GM18498 (cell line): ENCODE data around the gene MYO5B.

Experiments
- ATAC-seq: cut with Tn5 transposase; IDR thresholded peaks from one replicate; pipeline ENCODE4 v1.9.1; 2021; ENCODE audit warnings: mild to moderate bottlenecking, moderate library complexity; ENCODE audit not compliant: unreplicated experiment

Gene MYO5B

GRCh38 chr18:50189160-50189559, 5.8 kb downstream of the MYO5B start:
- no peak for ATAC-seq

GRCh38 chr18:50188652-50189051, 6.3 kb downstream of the MYO5B start:
- no peak for ATAC-seq

DNA sequence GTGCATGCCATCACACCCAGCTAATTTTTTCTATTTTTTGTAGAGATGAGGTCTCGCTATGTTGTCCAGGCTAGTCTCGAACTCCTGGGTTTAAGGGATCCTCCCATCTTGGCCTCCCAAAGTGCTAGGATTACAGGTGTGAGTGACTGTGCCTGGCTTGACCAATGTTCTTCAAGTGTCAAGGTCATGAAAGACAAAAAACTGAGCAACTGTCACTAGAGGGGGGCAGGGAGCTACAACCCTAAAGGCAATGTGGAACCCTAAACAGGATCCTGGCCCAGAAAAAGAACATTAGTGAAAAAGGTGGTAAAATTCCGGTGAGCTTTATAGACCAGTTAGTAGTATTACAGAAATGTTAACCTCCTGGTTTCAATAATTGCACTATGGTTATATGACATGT, 7.3 kb downstream of the MYO5B start:
- ATAC-seq, result no peak

DNA sequence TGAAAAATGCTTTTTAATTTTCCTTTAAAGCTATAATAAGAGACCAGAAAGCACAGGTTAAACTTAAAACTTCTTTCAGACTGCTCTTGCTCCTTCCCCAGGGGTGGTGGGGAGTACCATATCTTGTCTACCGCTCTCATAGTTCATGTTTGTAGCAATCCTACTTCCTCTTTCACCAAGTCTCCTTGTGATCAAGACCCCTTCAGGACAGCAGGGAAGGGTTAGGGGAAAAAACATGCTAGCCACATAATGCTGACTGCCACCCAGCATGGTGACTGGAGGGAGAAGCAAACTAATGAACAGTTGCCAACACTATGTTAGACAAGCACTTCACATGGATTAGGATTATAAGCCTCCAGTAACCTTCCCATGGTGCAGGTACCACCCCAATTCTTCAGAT, 8.6 kb downstream of the MYO5B start:
- ATAC-seq, result no peak

DNA sequence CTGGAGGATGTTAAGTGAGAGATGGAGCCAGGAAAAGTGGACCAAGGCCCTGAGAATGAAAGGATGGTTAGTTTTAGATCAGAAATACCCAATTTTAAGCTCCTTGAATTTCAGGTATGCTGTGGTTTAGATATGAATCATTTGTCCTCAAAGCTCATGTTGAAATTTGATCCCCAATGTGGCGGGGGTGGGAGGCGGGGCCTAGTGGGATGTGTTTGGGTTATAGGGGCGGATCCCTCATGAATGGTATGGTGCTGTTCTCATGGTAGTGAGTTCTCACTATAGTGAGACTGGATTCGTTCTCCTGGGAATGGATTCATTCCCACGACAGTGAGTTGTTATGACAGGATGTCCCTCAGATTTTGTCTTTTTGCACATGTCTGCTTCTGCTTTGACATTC, 11.4 kb downstream of the MYO5B start:
- no peak for ATAC-seq

DNA sequence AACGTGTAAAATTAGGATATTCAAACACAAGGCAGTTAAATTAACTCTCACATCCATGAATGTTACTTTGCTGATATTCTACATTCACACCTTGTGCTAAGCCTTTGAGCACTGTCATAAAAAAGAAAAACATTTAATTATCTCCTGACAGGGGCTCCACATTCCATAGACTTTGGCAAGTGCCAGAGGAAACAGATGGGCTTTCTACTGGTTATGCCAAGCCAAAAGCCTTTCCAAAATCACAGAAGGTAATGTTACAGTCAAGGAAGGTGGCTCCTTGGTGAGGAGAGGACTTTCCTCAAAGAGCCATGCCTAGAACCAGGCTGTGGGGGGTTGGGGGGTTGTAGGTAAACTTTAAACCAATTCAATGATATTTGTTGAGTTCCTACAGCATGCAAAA, 12.4 kb downstream of the MYO5B start:
- no peak for ATAC-seq

DNA sequence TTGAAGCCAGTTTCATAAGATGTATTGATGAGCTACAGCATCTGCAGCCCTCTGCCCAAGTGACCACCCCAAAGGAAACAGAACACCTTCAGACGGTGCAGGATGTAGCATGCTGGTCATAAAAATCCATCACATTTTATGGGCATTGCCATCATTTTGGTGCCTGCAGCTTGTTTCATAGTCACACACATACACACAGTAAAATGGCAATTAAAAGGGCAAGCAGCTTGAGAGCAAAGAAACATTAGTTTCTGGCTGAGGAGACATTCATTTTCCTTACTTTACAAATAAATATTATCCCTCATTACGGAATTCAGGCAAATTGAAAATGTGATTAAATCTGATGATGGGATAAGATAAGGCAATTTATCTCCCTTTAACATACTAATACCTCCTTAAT, 13.4 kb downstream of the MYO5B start:
- ATAC-seq, result no peak

GRCh38 chr18:50179465-50179864, 15.5 kb downstream of the MYO5B start:
- no peak for ATAC-seq

- ATAC-seq, result no peak
Observed at GRCh38 chr18:50177294-50177992, 17.5 kb downstream of the MYO5B start.

DNA sequence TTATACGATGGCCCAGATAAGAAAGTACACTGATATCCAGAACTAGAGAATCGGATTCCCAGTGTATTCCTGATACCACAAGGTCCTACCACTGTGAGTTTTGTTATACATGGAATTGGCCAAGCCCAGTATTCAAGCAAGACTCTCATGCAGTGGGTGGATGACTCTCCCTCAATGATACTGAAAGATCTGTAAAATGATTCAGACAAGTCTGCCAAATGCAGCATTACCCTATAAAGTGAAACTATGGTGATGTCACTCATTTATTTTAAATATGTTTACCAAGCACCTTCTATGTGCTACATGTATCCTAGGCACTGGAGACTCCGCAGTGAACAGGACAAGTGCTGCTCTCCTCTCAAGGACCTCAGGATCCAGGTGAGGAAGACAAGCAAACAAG, 22.6 kb downstream of the MYO5B start:
- no peak for ATAC-seq

GRCh38 chr18:50171406-50171805, 23.5 kb downstream of the MYO5B start:
- ATAC-seq, result no peak

- ATAC-seq, result no peak
Observed at GRCh38 chr18:50170004-50170403, 24.9 kb downstream of the MYO5B start.

DNA sequence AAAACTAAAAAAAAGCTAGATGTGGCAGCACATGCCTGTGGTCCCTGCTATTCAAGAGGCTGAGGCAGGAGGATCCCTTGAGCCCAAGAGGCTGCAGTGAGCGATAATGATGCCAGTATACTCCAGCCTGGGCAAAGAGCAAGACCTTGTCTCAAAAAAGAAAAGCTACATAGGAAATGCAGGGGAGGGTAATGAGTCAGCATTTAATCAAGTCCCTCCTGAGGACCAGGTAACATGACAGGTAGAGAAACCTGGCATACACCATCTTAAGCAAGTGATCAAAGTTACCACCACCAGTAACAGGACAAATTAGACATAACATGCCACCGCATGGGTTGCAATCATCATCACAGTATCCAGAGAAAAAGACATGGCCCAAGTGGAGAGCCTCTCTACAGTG, 25.8 kb downstream of the MYO5B start:
- ATAC-seq, result no peak

GRCh38 chr18:50167966-50168365, 27.0 kb downstream of the MYO5B start:
- no peak for ATAC-seq

DNA sequence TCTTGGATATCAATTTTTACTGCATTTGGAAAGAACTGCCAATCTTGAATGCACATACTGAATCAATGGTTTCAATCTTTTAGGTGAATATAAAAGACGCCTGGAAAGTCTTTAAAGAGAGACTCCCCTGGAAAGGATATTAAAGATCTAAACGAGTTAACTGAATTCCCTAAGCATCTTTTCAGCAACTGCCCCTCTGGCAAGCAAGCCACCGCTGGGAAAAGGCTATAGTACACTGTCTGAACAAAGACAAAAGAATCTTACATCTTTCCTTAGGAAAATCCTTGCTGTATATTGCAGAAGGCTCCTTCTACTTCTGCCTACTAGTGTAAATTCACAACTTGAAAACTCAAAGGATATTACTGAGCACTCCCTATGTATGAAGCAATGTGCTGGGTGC, 28.0 kb downstream of the MYO5B start:
- no peak for ATAC-seq

DNA sequence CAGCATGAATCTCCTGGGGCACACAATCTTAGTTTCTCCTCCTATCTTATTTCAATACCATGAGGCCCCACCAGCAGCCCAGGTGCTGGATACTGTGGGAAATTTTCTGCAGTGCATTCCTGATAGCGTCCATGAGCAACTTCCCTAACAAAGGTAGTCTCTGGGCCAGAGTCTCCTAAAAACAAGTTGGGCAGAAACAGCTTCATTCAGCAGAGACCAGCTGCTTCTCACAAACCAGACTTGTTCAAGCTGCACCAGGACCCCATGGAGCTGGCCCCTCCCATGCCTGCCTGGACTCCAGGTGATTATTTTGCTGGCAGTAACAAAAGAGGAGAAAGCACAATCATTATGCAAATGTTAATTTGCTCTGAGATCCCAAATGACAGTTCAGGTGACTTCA, 31.4 kb downstream of the MYO5B start:
- ATAC-seq, result no peak

DNA sequence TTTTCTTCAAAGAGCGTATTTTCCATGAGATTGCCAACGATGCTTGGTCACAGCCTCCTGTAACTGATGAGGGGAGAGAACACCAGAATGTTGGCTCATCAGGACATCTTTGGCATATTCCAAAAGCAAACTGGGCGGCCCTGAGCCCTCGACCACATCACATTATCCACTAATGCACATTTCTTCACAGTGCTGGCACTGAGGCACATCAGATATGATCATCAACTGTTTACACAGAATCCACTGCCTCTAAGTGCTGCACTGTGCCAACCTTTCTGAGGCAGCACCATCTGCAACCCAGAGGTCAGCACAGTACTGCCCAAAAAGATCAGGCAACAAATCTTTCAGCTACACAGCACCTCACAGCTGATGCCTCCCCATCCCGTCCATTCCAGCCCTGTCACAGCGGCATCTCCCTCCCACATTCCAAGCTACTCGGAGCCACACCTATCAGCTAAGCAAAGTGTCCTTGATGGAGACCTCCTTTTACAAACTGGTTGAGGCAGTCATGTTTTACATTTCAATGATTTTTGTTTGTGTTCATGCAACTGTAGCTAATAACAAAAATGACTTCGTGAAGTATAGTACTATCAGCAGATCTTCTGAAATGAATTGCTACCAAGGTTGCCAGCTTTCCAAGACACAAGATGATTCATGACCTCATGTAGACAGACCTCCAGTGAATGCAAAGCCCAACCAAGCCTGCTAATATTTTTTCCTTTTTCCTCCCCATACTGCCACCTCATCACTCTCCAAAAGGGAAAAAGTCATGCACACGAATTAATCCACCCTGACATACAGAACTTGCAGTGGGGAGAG, 32.3 kb downstream of the MYO5B start:
- no peak for ATAC-seq

- no peak for ATAC-seq
Observed at GRCh38 chr18:50161597-50162205, 33.2 kb downstream of the MYO5B start.

DNA sequence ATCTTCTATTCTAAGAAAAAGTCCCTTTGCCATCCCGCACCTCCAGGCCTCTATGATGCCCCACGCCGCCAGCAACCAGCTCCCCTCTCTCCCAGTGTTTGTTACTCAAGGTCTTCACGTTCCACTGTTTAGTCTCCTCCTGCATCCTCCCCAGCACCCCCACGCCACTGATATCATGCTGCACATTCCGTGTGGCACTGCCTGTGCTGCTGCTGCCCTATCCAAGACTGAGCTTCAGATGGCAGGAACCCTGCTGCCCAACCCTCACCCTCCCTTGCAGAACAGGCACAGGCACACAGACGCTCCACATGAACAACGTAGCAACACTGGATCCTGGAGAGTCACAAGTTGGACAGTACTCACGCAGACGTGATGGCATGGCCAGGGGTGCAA, 35.3 kb downstream of the MYO5B start:
- ATAC-seq, result no peak

GRCh38 chr18:50158866-50159653, 35.9 kb downstream of the MYO5B start:
- ATAC-seq, result no peak

GRCh38 chr18:50155406-50155805, 39.5 kb downstream of the MYO5B start:
- ATAC-seq, result no peak
